Nephron (organoid): ENCODE measurements around the gene MAGI3.
A peak's percentile ranks its signal among the peaks of the same experiment; 100 is the strongest.

Source experiments
- H3K27ac Mint-ChIP-seq, 3 experiments: 2 replicates each; pipeline ENCODE4 v1.8.0; 2020; ENCODE audit warnings: mixed read lengths in 3 of 3, mild to moderate bottlenecking in 2 of 3, moderate library complexity in 1 of 3
- H3K27me3 Mint-ChIP-seq: 2 replicates; pipeline ENCODE4 v1.8.0; 2021; ENCODE audit warnings: low read depth, mild to moderate bottlenecking, moderate library complexity, mixed read lengths
- H3K36me3 Mint-ChIP-seq: 2 replicates; pipeline ENCODE4 v1.8.0; 2020; ENCODE audit warnings: low read depth, mixed read lengths
- H3K4me1 Mint-ChIP-seq: 2 replicates; pipeline ENCODE4 v1.8.0; 2020; ENCODE audit warnings: mixed read lengths
- H3K4me3 Mint-ChIP-seq, 3 experiments: 2 replicates each; pipeline ENCODE4 v1.8.0; 2020; ENCODE audit warnings: mild to moderate bottlenecking in 3 of 3, mixed read lengths in 3 of 3, moderate library complexity in 2 of 3
- H3K9me3 Mint-ChIP-seq: 2 replicates; pipeline ENCODE4 v1.8.0; 2020; ENCODE audit warnings: mixed read lengths
- CTCF ChIP-seq, 3 experiments: fragments of 200-600 bp; sonication (generic); IDR thresholded peaks; one replicate each; pipeline ENCODE4 v1.5.0; 2021; ENCODE audit warnings: antibody characterized with exemption in 3 of 3; ENCODE audit not compliant: unreplicated experiment in 3 of 3

The MAGI3 gene

GRCh38 chr1:113388621-113389358 is 1.5 kb upstream of the MAGI3 start:
- H3K4me1 Mint-ChIP-seq: peaks cover 28% of the 10 kb centered on the region

GRCh38 chr1:113389359-113389952 is 859 bp upstream of the MAGI3 start:
- no peaks in the 10 kb centered on the region for H3K36me3 Mint-ChIP-seq
- no peak for TF ChIP-seq CTCF (IDR thresholded peaks at IDR 0.05; ENCODE audit: unreplicated experiment in 3 of 3)
- no peaks in the 10 kb centered on the region for H3K27me3 Mint-ChIP-seq
- peak overlapping the region; percentile 2 to 87 (median 71) for H3K27ac Mint-ChIP-seq
- no peaks in the 10 kb centered on the region for H3K9me3 Mint-ChIP-seq
- peaks cover 28% of the 10 kb centered on the region for H3K4me1 Mint-ChIP-seq
- H3K4me3 Mint-ChIP-seq: peak overlapping the region; percentile 77 to 86 (median 83)

More at GRCh38 chr1:113388621-113389358, 1.5 kb upstream of the MAGI3 start:
- Mint-ChIP-seq H3K36me3 (no peaks in the 10 kb centered on the region), H3K4me3 (peak overlapping the region; percentile 77 to 86 (median 83)), H3K27ac (peak overlapping the region; percentile 2 to 87 (median 83)), H3K9me3 (no peaks in the 10 kb centered on the region), H3K27me3 (no peaks in the 10 kb centered on the region)
- no peak for TF ChIP-seq CTCF (IDR thresholded peaks at IDR 0.05; ENCODE audit: unreplicated experiment in 3 of 3)

- H3K27me3 Mint-ChIP-seq: no peaks in the 10 kb centered on the region
- H3K9me3 Mint-ChIP-seq: no peaks in the 10 kb centered on the region
- H3K36me3 Mint-ChIP-seq: no peaks in the 10 kb centered on the region
- peak overlapping the region; percentile 21 to 53 (median 45) for H3K27ac Mint-ChIP-seq
- no peak for TF ChIP-seq CTCF (IDR thresholded peaks at IDR 0.05; ENCODE audit: unreplicated experiment in 3 of 3)
- H3K4me1 Mint-ChIP-seq: peaks cover 28% of the 10 kb centered on the region
- peak overlapping the region; percentile 84 to 88 (median 87) for H3K4me3 Mint-ChIP-seq
These were observed 745 bp downstream of the MAGI3 start for GRCh38 chr1:113390871-113391648.

GRCh38 chr1:113391649-113392271 is 1.4 kb downstream of the MAGI3 start:
- H3K4me1 Mint-ChIP-seq: peaks cover 28% of the 10 kb centered on the region
- H3K27ac Mint-ChIP-seq: peak overlapping the region; percentile 21 to 53 (median 45)
- no peaks in the 10 kb centered on the region for H3K36me3 Mint-ChIP-seq
- H3K4me3 Mint-ChIP-seq: peak overlapping the region; percentile 84 to 88 (median 87)
- no peaks in the 10 kb centered on the region for H3K27me3 Mint-ChIP-seq
- no peak for TF ChIP-seq CTCF (IDR thresholded peaks at IDR 0.05; ENCODE audit: unreplicated experiment in 3 of 3)
- H3K9me3 Mint-ChIP-seq: no peaks in the 10 kb centered on the region

GRCh38 chr1:113392541-113393128 is 2.3 kb downstream of the MAGI3 start:
- H3K27me3 Mint-ChIP-seq: no peaks in the 10 kb centered on the region

More at GRCh38 chr1:113392541-113393128, 2.3 kb downstream of the MAGI3 start:
- Mint-ChIP-seq H3K4me1 (peaks cover 28% of the 10 kb centered on the region), H3K27ac (no peak overlapping the region), H3K4me3 (peak overlapping the region; percentile 84 to 88 (median 87)), H3K9me3 (no peaks in the 10 kb centered on the region), H3K36me3 (no peaks in the 10 kb centered on the region)
- no peak for TF ChIP-seq CTCF (IDR thresholded peaks at IDR 0.05; ENCODE audit: unreplicated experiment in 3 of 3)
